Measurements from ENCODE around the gene ZNF558.

- TF ChIP-seq POLR2AphosphoS5 (IDR thresholded peaks at IDR 0.05; ENCODE audit: insufficient read depth, low read depth, low read length) = no peak
- TF ChIP-seq CTCF (IDR thresholded peaks at IDR 0.05; ENCODE audit: extremely low read depth in 1 of 2, insufficient read depth in 1 of 2, low read depth in 1 of 2, low read length in 2 of 2) = no peak
- no peak for TF ChIP-seq JUN (IDR thresholded peaks at IDR 0.05; ENCODE audit: borderline replicate concordance, insufficient read depth, insufficient read length, low read depth)
- no peak for TF ChIP-seq EZH2 (IDR thresholded peaks at IDR 0.05; ENCODE audit: borderline replicate concordance, low read depth, low read length, severe bottlenecking)
- no peak for TF ChIP-seq POLR2A (IDR thresholded peaks at IDR 0.05; ENCODE audit: low read depth, low read length)
Measured at GRCh38 chr19:8877854-8878705, 46.0 kb upstream of the ZNF558 start.
